Activated CD4-positive, alpha-beta T cell treated with anti-CD3 and anti-CD28 coated beads, Interleukin-2, amount 10 ng/mL, durations not matched to agents 24 days and 14 days (primary cell): Measurements from ENCODE around the gene ARSJ. TPM values are rescaled to one million over a fixed set of nuclear protein-coding genes. Genes with fewer than 3 reads are reported as not detected.

Experiments
- DNase-seq: peaks from one replicate; pipeline ENCODE4 v3.0.0; 2022
- H3K27ac Mint-ChIP-seq: one replicate; pipeline ENCODE4 v1.8.0; 2022; ENCODE audit warnings: mild to moderate bottlenecking, mixed read lengths
- H3K27me3 Mint-ChIP-seq: one replicate; pipeline ENCODE4 v1.8.0; 2022; ENCODE audit warnings: mixed read lengths
- H3K36me3 Mint-ChIP-seq: one replicate; pipeline ENCODE4 v1.8.0; 2022; ENCODE audit warnings: low read depth, mild to moderate bottlenecking, mixed read lengths
- H3K4me1 Mint-ChIP-seq: one replicate; pipeline ENCODE4 v1.8.0; 2021; ENCODE audit warnings: mixed read lengths
- H3K4me3 Mint-ChIP-seq: one replicate; pipeline ENCODE4 v1.8.0; 2022; ENCODE audit warnings: mild to moderate bottlenecking, moderate library complexity, mixed read lengths
- H3K9me3 Mint-ChIP-seq: one replicate; pipeline ENCODE4 v1.8.0; 2021; ENCODE audit warnings: mixed read lengths
- intact Hi-C: fragments of 100-400 bp; cut with micrococcal nuclease; formaldehyde crosslinking; loops from one replicate; pipeline ENCODE4 v1.15.1; 2023
- total RNA-seq: library from RNA; stranded (reverse); gene quantifications from 2 replicates; pipeline ENCODE4 v1.2.3, GENCODE V29; 2022

ARSJ gene
- total RNA-seq, 1 donor from 2014 or later: not detected

DNA sequence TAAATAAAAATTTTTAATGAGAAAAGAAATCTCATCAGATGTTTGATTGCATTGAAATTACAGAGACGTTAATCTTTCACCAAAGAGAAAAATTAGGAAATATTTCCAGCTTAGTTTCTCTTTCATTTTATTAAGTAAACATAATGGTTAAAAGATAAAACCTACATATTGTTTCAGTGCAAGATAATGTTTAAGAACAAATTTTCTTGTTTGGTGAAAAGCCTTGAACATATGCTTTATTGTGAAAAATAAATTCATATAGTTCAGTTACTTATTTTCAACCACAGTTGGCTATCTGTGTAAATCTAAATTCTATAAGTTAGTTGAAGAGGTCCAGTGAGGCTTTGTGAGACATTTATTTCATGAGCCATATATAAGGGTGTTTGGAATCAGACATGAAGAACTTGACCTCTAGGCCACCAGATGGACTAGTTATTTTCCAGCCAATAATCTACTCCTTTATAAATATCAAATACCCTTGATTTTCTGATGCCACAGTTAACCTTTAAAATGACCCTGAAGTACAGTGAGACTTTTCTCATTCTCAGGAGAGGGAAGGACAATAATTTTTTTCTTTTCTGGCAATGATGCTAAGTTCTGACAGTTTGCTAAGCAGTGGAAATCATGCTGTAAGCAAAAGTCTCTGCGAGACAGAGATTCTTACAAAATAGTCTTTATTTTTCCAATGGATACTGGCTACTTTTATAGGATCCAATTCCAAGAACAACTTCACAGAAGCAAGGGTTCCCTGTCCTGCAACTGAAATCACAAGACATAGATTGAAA is 2.5 kb downstream of the ARSJ start:
- Mint-ChIP-seq H3K27me3 (peaks cover 62% of the 10 kb centered on the region), H3K36me3 (no peaks in the 10 kb centered on the region), H3K27ac (no peak overlapping the region), H3K4me3 (no peak overlapping the region), H3K9me3 (peaks cover 10% of the 10 kb centered on the region), H3K4me1 (peaks cover 7% of the 10 kb centered on the region)
- intact Hi-C loops: no loop called here
- DNase-seq: no peak

DNA sequence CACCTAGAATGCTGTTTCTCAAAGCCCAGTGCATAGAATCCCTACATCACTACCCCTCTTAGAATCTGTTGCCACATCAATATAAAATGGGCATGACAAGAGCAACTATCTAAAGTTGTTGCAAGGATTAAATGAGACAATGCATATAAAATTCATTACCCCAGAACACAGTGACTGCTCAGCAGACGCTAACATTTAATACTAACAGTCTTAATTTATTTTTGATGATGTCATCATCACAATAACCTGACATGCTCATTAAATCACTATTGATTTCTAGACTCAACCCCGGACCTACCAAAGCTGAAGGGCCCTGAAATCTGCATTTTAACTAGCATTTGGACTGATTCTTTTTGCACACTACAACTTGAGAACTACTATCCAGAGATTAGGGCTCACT is 3.9 kb downstream of the ARSJ start:
- Mint-ChIP-seq H3K27ac (no peak overlapping the region), H3K27me3 (peaks cover 52% of the 10 kb centered on the region), H3K36me3 (no peaks in the 10 kb centered on the region), H3K9me3 (peaks cover 10% of the 10 kb centered on the region), H3K4me3 (no peak overlapping the region), H3K4me1 (peaks cover 7% of the 10 kb centered on the region)
- no peak for DNase-seq
- intact Hi-C loops: no loop called here

DNA sequence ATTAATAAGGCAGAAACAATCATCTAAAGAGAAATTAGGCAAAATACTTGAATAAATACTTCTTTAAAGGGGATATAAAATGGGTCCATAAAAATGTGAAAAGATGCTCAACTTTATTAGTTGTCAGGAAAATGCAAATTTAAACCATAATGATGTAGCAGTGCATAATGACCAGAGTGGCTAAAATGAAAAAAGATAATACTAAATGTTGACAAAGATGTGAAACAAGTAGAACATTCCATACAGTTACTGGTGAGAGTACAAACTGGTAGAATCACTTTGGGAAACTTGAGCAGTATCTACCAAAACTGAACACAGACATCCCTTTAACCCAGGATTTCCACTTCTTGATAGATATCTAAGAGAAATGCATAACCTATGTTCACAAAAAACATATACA is 5.0 kb downstream of the ARSJ start:
- H3K27ac Mint-ChIP-seq: no peak overlapping the region
- peaks cover 6% of the 10 kb centered on the region for H3K4me1 Mint-ChIP-seq
- H3K9me3 Mint-ChIP-seq: peaks cover 10% of the 10 kb centered on the region
- intact Hi-C loops: no loop called here
- H3K27me3 Mint-ChIP-seq: peaks cover 43% of the 10 kb centered on the region
- DNase-seq: no peak
- no peak overlapping the region for H3K4me3 Mint-ChIP-seq
- no peaks in the 10 kb centered on the region for H3K36me3 Mint-ChIP-seq

DNA sequence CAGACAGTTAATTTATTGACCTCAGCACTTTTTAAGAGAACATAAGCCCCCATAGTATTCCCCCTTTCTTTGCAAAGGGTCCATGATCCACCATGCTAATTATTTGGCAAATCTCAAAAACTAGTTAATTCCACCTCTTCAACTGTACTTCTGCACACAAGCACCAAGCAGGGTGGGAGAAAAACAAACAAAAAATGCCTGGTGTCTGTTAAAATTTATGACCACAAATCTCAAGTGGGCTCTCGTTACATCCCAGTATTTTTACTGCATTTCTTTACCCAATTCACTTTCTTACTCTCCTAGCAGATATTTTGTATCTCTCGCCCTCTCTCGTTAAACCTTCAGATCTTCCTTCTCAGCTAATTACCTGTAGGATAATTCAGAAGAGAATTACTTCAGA is 6.1 kb downstream of the ARSJ start:
- no peak overlapping the region for H3K4me3 Mint-ChIP-seq
- H3K4me1 Mint-ChIP-seq: no peaks in the 10 kb centered on the region
- no peaks in the 10 kb centered on the region for H3K36me3 Mint-ChIP-seq
- H3K27me3 Mint-ChIP-seq: peaks cover 33% of the 10 kb centered on the region
- peaks cover 10% of the 10 kb centered on the region for H3K9me3 Mint-ChIP-seq
- no peak overlapping the region for H3K27ac Mint-ChIP-seq
- intact Hi-C loops: no loop called here
- DNase-seq: no peak

DNA sequence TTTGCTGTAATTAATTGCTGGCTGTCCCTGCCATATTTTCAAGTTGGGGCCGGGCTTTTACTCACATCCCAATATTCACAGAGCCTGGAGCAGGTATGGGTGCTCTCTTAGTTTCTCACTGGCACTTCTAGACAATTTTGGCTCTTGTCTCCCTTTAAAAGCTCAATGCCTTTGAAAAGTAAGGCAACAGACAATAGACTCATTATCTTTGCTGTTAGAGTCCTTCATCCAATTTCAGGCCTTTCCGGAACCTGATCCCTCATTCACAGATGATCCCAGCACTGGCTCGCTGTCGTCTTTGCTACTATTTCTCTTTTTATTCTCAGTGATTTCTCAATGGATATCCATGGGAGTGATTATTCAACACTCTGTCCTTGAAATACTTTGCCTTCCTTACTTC is 6.7 kb downstream of the ARSJ start:
- intact Hi-C loops: no loop called here
- peaks cover 10% of the 10 kb centered on the region for H3K9me3 Mint-ChIP-seq
- H3K27me3 Mint-ChIP-seq: peaks cover 29% of the 10 kb centered on the region
- no peak for DNase-seq
- no peaks in the 10 kb centered on the region for H3K4me1 Mint-ChIP-seq
- H3K27ac Mint-ChIP-seq: no peak overlapping the region
- H3K4me3 Mint-ChIP-seq: no peak overlapping the region
- H3K36me3 Mint-ChIP-seq: no peaks in the 10 kb centered on the region

DNA sequence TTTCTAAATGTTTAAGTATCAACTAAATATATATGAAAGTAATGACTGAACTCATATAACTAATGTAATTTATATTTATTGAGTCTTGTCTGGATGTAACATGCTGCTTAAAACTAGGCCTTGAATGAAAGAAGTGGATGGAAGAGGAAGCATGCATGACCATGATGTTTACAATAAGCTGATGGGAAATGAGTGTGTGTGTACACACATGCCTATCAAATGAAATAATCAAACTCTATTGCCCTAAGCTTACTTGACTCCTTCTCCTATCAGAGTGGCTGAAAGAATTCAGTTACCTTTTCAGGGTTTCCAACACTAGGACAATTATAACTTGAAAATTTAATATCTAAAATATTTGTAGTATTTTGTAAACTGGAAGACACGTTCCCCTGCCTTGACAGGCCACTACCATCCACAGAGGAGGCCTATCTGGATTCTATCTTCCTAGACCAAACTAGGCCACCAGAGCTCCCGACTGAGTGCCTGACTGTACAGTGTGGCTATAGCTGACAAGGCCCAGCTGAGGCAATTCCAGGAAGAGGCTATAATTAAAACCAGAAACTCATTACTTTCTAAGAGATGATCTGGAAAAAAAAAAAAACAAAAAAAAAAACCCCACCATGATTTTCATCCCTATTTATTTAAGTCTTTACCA is 7.6 kb downstream of the ARSJ start:
- no peaks in the 10 kb centered on the region for H3K36me3 Mint-ChIP-seq
- H3K9me3 Mint-ChIP-seq: peaks cover 10% of the 10 kb centered on the region
- H3K4me3 Mint-ChIP-seq: no peak overlapping the region
- H3K4me1 Mint-ChIP-seq: no peaks in the 10 kb centered on the region
- peaks cover 24% of the 10 kb centered on the region for H3K27me3 Mint-ChIP-seq
- DNase-seq: no peak
- no peak overlapping the region for H3K27ac Mint-ChIP-seq
- intact Hi-C loops: no loop called here

DNA sequence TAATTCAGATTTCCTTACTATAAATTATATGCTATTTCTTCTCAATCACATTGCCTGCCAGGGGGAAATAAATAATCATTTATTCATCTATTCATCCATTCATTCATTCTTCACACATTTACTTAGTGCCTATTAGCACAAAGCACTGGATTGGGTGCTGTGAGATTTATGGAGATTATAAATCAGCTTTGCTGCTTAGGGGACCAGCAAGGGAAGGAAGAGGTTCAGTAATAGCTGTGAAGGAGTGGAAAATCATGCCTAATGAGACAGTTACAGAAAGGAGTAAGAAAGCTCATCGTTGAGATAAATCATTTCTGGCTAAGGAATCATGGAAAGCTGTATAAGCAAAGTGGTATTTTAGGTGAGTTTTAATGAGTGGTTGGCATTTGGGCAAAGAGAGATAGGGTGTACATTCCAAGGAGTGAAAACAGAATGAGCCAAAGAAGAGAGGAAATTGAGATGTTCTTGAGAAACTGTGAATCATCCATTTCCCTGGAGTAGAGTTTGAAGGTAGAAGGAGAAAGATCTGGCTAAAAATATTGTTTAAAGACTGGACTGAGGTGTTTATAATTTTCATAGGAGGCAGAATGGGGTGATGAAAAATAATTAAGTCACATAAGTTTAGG is 9.6 kb downstream of the ARSJ start:
- no peak overlapping the region for H3K4me3 Mint-ChIP-seq
- no peaks in the 10 kb centered on the region for H3K4me1 Mint-ChIP-seq
- H3K27ac Mint-ChIP-seq: no peak overlapping the region
- H3K9me3 Mint-ChIP-seq: peaks cover 10% of the 10 kb centered on the region
- H3K27me3 Mint-ChIP-seq: peaks cover 20% of the 10 kb centered on the region
- intact Hi-C loops: no loop called here
- no peak for DNase-seq
- H3K36me3 Mint-ChIP-seq: no peaks in the 10 kb centered on the region

DNA sequence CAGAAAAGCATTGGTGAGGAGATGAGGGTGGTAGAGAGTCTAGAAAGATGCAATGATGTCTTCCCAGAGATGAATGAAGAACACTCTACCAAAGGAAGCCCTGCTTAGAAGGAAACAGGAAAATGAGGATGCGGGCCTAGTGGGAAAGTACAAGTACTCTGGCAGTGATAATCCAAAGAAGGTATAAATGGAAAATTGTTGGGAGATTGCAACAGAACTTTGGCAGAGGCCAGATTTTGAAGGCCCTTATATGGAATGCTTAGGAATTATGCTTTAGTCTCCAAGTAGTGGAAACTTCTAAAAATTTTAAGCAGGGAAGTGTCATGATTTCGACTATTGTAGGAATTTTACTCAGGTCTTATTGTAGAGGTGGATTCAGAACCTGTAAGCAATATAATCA is 11.0 kb downstream of the ARSJ start:
- Mint-ChIP-seq H3K36me3 (no peaks in the 10 kb centered on the region), H3K27me3 (peaks cover 10% of the 10 kb centered on the region), H3K4me1 (no peaks in the 10 kb centered on the region), H3K9me3 (peaks cover 8% of the 10 kb centered on the region), H3K27ac (no peak overlapping the region), H3K4me3 (no peak overlapping the region)
- no peak for DNase-seq
- intact Hi-C loops: no loop called here

DNA sequence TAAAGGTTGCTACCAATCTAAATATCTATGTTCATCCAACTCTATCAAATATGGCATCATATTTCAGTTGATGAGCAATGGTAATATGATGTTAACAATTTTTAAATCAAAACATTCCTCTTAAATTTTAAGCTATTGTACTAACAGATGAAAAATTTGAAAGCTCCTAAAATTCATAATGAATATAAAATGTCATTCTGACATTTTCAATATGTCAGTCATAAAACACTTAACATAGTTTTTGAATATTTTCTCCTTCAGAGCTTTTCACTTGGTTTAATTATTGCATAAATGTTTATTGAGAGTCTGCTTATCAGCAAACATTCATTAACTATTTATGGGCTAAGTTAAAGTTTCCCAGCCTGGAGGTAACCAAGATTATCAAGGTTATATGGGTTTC is 11.8 kb downstream of the ARSJ start:
- intact Hi-C loops: no loop called here
- Mint-ChIP-seq H3K4me3 (no peak overlapping the region), H3K27me3 (peaks cover 9% of the 10 kb centered on the region), H3K9me3 (peaks cover 8% of the 10 kb centered on the region), H3K4me1 (no peaks in the 10 kb centered on the region), H3K36me3 (no peaks in the 10 kb centered on the region), H3K27ac (no peak overlapping the region)
- DNase-seq: no peak

DNA sequence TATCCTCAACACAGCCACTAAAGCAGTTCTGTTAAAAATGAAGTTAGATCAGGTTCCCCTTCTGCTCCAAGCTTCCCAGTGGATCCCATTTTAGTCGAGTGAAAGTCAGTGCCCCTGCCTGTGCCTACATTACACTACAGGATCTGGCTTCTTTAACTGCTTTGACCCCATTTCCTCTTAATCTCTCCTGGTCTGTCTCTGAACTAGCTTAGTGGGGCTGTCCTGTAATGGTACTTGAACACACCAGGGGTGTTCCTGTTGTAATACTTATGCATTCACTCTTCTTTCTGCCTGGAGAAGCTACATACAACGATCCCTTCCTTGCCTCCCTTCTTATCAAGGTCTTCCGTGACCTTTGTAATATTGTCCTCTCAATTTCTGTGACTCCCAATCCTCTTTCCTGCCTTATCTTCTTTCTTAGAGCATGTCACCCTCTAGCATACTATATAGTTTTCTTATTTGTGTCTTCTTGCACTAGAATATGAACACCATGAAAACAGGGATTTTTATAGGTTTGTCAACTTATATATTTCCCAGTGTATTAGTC is 16.7 kb downstream of the ARSJ start:
- no peak for DNase-seq
- Mint-ChIP-seq H3K27ac (no peak overlapping the region), H3K36me3 (no peaks in the 10 kb centered on the region), H3K9me3 (peaks cover 11% of the 10 kb centered on the region), H3K4me1 (no peaks in the 10 kb centered on the region), H3K27me3 (peaks cover 13% of the 10 kb centered on the region), H3K4me3 (no peak overlapping the region)
- intact Hi-C loops: no loop called here

DNA sequence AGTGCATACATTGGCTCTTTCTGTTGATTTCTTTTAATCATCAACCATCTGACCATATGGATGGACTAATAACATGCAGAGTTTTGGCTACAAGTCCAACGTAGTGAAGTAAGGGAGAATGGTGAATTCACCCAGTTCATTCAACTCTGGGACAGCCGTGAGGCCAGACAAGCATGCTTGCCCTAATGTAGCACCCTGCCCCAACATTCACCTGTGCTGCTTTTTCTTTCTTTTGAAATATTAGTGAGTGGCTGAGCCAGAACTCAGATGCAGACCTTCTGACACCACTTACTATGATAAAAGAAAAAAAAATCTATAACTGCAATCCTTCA is 17.5 kb downstream of the ARSJ start:
- no peaks in the 10 kb centered on the region for H3K4me1 Mint-ChIP-seq
- intact Hi-C loops: no loop called here
- H3K4me3 Mint-ChIP-seq: no peak overlapping the region
- no peaks in the 10 kb centered on the region for H3K36me3 Mint-ChIP-seq
- H3K27ac Mint-ChIP-seq: no peak overlapping the region
- H3K9me3 Mint-ChIP-seq: peaks cover 11% of the 10 kb centered on the region
- peaks cover 15% of the 10 kb centered on the region for H3K27me3 Mint-ChIP-seq
- DNase-seq: no peak

DNA sequence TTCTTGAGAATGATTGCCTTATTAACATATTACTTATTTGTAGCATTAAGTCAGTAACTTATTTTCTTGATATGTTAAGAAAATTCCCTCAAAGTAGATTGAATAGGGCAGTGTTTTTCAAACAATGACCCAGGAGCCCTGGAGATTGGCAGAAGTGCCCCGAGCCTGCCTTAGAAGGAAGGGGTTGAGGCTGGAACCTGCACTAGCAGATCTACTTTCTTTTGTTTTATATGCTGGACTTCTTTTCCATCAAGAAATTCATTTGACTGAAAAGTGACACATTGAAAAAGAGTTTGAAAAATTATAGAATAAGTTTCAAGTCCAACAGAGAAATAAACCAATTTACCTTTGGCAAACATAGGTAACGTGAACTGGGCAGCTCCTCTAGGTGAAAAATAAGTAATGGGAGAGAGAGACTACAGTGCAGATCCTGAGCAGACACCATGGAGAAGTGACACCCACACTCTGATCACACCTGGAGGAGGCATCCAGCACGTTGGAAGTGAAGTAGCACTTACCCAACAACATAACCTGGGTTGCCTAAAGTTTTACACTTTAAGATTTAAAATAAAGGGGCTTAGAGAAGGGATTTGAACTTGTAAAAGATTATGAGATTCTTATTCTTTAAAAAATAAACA is 18.6 kb downstream of the ARSJ start:
- peaks cover 11% of the 10 kb centered on the region for H3K9me3 Mint-ChIP-seq
- DNase-seq: no peak
- H3K27me3 Mint-ChIP-seq: peaks cover 20% of the 10 kb centered on the region
- H3K4me1 Mint-ChIP-seq: peaks cover 3% of the 10 kb centered on the region
- H3K4me3 Mint-ChIP-seq: no peak overlapping the region
- intact Hi-C loops: no loop called here
- H3K36me3 Mint-ChIP-seq: no peaks in the 10 kb centered on the region
- no peak overlapping the region for H3K27ac Mint-ChIP-seq

DNA sequence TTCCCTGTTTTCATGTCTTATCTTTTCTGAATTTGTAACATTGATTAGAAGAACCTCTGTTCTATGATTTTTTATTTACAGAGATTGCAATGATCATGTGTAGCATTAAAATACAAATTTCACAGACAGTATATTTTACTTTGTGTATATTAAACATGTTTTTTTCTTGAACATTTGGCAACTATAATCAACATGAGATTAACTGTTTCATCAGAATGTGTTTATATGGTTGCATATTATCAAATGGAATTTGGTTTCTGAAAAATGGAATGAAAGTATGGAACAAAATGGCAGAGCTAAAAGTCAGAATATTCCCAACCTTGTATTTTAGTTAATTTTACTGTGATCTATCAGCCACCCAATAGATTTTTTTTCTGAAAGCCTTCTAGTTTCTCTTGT is 19.9 kb downstream of the ARSJ start:
- DNase-seq: no peak
- no peak overlapping the region for H3K4me3 Mint-ChIP-seq
- H3K27ac Mint-ChIP-seq: no peak overlapping the region
- H3K36me3 Mint-ChIP-seq: no peaks in the 10 kb centered on the region
- peaks cover 11% of the 10 kb centered on the region for H3K9me3 Mint-ChIP-seq
- H3K27me3 Mint-ChIP-seq: peaks cover 23% of the 10 kb centered on the region
- intact Hi-C loops: no loop called here
- H3K4me1 Mint-ChIP-seq: peaks cover 3% of the 10 kb centered on the region
